LoVo (cell line): ENCODE data around the gene PTPRF.

Experiments used
- DNase-seq: peaks from one replicate; pipeline ENCODE4 v3.0.0-alpha.2; 2016; ENCODE audit warnings: low spot score

The PTPRF gene

GRCh38 chr1:43552813-43553212 is 22.1 kb downstream of the PTPRF start:
- no peak for DNase-seq

- no peak for DNase-seq
These were observed 23.8 kb downstream of the PTPRF start for GRCh38 chr1:43554444-43554992.

- DNase-seq = no peak
These were observed 26.1 kb downstream of the PTPRF start for GRCh38 chr1:43556782-43557181.

GRCh38 chr1:43557744-43558245 is 27.1 kb downstream of the PTPRF start:
- DNase-seq = peak; percentile 53

- no peak for DNase-seq
These were observed 27.7 kb downstream of the PTPRF start for GRCh38 chr1:43558346-43558841.

GRCh38 chr1:43559714-43560113 is 29.0 kb downstream of the PTPRF start:
- no peak for DNase-seq

GRCh38 chr1:43560286-43560685 is 29.6 kb downstream of the PTPRF start:
- no peak for DNase-seq

- DNase-seq = no peak
These were observed 33.3 kb downstream of the PTPRF start for GRCh38 chr1:43563876-43564539.

GRCh38 chr1:43564551-43565348 is 34.1 kb downstream of the PTPRF start:
- no peak for DNase-seq

- no peak for DNase-seq
These were observed 35.1 kb downstream of the PTPRF start for GRCh38 chr1:43565600-43566360.

GRCh38 chr1:43566382-43567044 is 35.8 kb downstream of the PTPRF start:
- DNase-seq = no peak

GRCh38 chr1:43569175-43569574 is 38.5 kb downstream of the PTPRF start:
- no peak for DNase-seq

GRCh38 chr1:43570277-43570676 is 39.6 kb downstream of the PTPRF start:
- DNase-seq = no peak

GRCh38 chr1:43570715-43571114 is 40.0 kb downstream of the PTPRF start:
- DNase-seq = no peak

- no peak for DNase-seq
These were observed 41.4 kb downstream of the PTPRF start for GRCh38 chr1:43572084-43572483.

GRCh38 chr1:43572538-43572937 is 41.9 kb downstream of the PTPRF start:
- DNase-seq = no peak

GRCh38 chr1:43573066-43573800 is 42.5 kb downstream of the PTPRF start:
- no peak for DNase-seq

- DNase-seq = no peak
These were observed 45.8 kb downstream of the PTPRF start for GRCh38 chr1:43576521-43576920.

GRCh38 chr1:43577655-43578542 is 47.2 kb downstream of the PTPRF start:
- DNase-seq = no peak

- no peak for DNase-seq
These were observed 49.4 kb downstream of the PTPRF start for GRCh38 chr1:43580039-43580438.
